HG02678 (cell line): ENCODE data around the gene CDK6.
"Not testable (repeated sequence)": the region's sequence is repeated elsewhere in the genome, so short reads cannot be mapped to it uniquely, and the experiment has no call there.

Experiments used
- ATAC-seq: cut with Tn5 transposase; IDR thresholded peaks from one replicate; pipeline ENCODE4 v1.9.1; 2021; ENCODE audit warnings: mild to moderate bottlenecking, moderate library complexity; ENCODE audit not compliant: unreplicated experiment

The CDK6 gene

GRCh38 chr7:92604517-92604916 is 231.9 kb downstream of the CDK6 start:
- not testable (repeated sequence) for ATAC-seq

DNA sequence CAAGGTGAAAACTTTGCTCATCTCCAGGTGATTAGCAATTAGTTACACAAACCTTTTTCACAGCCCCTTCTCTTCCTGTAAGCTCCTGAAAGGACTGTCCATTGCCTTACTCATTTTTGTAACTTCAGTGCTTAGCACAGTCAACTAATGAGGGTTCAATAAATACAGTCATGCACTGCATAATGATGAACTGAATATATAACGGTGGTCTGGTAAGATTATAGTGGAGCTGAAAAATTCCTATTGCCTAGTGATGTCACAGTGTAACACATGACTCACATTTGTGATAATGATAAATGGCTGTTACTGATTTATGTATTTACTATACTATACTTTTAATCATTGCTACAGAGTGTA is 233.3 kb downstream of the CDK6 start:
- ATAC-seq = no peak

GRCh38 chr7:92602352-92603088 is 233.9 kb downstream of the CDK6 start:
- no peak for ATAC-seq

GRCh38 chr7:92598310-92598981 is 237.9 kb downstream of the CDK6 start:
- ATAC-seq = no peak

DNA sequence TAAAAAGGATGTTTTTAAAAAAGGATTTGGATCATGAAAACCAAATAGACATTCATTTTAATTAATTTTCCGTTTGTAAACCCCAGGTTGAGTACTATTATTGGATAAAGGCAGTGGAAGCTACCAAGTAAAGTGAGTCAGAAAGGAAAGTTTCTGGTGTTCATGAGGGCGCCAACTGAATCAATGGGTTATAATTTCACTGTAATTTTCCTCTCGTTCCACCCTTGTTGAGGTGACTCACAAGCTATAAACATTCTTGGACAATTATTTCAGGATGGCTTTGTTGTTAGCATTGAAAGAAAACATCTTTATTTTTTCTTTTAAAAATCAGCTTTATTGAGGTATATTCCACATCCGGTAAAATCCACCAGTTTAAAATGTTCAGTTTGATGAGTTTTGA is 241.1 kb downstream of the CDK6 start:
- ATAC-seq = no peak

GRCh38 chr7:92594746-92595145 is 241.6 kb downstream of the CDK6 start:
- ATAC-seq = no peak

DNA sequence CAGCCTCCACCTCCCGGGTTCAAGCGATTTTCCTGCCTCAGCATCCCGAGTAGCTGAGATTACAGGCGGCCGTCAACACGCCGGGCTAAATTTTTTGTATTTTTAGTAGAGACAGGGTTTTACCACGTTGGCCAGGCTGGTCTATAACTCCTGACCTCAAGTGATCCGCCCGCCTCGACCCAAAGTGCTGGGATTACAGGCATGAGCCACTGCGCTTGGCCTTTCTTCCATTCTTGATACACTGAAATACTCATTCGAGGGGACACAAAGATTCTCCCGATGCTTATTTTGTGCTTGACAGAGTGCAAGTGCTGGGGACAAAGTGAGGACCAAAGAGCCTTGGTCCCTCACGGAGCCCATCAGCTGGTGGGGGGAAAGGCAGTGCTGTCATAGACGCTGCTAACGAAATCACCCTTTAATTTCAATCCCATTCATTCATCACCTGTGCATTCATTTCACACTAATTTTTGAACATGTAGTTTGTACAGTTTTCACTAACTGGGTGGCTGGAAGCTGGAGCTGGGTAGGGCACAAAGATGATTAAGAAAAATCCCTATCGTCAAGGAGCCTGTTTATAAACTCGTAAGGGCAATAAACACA is 245.6 kb downstream of the CDK6 start:
- ATAC-seq = no peak

DNA sequence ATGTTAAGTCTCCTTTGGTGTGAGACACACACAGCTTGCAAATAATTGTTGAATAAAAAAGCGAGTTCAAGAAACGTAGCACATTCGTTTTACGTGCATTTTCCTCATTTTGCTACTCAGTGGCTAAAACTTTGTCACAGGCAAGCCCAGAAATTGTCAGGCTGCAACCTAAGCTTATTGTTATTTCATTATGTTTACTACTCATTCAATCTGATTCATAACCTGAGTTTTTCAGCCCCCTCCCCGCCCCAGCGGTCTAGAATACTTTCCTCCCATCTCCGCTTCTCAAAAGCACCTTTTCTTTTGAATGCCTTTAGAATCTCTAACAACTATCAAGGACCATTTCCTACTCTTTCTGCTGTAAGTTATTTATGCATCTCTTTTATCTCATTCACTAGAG is 247.3 kb downstream of the CDK6 start:
- no peak for ATAC-seq

DNA sequence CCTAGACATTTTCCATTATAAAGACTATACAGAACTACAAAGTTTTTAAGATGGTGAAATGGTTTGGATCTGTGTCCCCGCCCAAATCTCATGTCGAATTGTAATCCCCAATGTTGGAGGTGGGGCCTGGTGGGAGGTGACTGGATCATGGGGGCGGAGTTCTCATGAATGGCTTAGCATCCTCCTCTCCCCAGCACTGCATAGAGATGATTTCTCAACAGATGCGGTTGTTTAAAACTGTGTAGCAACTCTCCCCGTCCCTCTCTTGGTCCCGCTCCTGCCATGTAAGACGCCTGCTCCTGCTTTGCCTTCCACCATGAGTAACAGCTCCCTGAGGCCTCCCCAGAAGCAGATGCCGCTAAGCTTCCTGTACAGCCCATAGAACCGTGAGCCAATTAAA is 247.8 kb downstream of the CDK6 start:
- no peak for ATAC-seq

GRCh38 chr7:92586841-92587240 is 249.5 kb downstream of the CDK6 start:
- no peak for ATAC-seq

DNA sequence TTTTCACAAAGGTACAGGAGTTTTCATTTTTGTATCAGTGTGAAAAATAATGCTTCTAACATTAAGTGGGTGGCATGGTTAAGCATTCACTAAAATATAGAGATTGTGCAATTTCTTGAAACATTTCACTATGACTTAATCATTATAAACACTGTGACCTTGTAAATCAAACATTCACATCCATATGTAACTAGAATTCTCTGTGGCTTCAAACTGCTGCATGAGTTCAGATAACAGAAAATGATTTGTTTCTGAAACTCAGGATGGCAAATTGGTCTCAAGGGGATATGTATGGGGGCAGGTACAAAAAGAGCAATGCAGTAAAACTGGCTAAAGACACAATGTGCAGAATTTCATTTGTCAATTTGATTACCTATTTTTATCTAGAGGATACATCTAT is 250.0 kb downstream of the CDK6 start:
- ATAC-seq = no peak

- no peak for ATAC-seq
Observed at GRCh38 chr7:92584953-92585352, 251.4 kb downstream of the CDK6 start.

DNA sequence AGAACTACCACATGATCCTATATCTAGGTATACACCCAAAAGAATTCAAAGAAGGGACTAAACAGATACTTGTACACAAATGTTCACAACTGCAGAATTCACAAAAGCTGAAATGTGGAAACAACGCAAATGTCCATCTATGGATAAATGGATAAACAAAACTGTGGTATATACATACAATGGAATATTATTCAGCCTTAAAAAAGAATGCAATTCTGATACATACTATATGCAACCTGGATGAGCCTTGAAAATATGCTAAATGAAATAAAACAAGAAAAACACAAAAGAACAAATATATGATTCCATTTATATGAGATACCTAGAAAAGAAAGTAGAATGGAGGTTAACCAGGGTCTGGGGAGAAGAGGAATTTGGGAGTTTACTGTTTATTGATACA is 253.4 kb downstream of the CDK6 start:
- no peak for ATAC-seq

DNA sequence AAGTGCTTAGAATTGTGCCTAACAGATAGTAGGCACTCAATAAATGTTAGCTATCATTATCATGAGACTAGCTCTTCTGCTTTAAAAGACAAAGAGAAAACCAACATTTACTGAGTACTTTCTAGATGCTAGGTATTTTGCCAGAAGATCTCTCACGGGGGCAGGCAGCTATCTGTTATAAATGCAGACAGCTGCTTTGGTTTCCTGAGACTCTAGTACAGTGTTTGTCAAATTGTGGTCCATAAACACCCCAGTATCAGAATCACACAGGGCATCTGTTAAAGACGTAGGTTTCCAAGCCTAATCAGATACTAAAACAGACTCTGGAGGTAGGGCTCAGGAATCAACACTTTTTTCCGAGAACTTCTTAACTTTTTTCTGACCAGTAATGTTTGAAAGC is 260.1 kb downstream of the CDK6 start:
- ATAC-seq = no peak

- ATAC-seq = no peak
Observed at GRCh38 chr7:92569137-92569536, 267.2 kb downstream of the CDK6 start.

DNA sequence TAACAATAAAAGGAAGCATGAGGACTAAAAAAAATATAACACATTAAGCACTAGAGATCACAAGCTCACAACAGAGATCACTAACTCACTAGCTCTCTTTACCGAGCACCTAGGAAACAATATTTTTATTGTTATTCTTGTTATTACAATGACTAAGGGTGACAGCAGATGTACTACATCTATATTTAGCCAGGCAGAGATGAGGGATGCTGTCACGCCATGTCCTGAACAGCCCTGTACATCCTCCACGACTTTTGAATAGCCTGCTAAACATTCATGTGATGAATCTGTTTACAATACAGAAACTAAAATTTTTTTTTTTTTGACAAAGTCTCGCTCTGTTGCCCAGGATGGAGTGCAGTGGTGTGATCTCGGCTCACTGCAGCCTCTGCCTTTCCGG is 268.9 kb downstream of the CDK6 start:
- ATAC-seq = no peak

DNA sequence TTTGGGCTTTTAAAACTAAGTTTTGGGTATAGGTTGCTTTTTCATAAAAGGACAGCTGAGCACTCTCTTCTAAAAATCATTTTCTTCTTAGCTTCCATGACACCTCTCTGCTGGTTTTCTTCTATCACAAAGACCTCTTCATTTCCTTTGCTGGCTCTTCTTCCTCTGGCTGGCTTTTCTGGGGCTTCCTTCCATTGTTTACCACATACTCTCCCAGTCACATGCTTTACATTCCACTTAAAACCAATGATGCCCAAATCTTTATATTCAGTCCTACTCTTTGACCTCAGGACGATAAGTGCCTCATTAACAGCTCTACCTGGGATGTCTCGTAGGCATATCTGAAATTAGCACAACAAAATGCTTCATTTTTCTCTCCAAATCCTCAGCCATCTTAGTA is 273.0 kb downstream of the CDK6 start:
- no peak for ATAC-seq

GRCh38 chr7:92560602-92561001 is 275.8 kb downstream of the CDK6 start:
- ATAC-seq = no peak

GRCh38 chr7:92557808-92558362 is 278.5 kb downstream of the CDK6 start:
- ATAC-seq = no peak

DNA sequence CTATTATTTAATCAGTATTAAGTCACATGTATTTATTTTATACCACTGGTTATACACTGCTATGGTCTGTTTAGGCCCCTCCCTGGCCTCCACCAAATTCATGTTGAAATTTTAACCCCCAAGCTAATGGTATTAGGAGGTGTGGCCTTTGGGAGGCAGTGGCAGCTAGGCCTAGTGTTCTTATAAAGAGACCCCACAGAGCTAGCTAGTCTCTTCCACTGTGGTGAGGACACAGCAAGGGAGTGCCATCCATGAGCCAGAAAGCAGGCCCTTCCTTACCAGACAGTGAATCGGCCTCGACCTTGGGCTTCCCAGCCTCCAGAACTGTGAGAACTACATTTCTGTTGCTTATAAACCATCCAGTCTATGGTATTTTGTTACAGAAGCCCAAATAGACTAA is 279.1 kb downstream of the CDK6 start:
- no peak for ATAC-seq
